ENCODE data around the gene PCDHA8. TPM values are rescaled to one million over a fixed set of nuclear protein-coding genes. Genes with fewer than 3 reads are reported as not detected.
"Not testable (repeated sequence)": the region's sequence is repeated elsewhere in the genome, so short reads cannot be mapped to it uniquely, and the experiment has no call there.

The PCDHA8 gene
- total RNA-seq, 1 donor from 2014 or later, result not detected

- DNase-seq (no peak), ATAC-seq (ENCODE audit: low read depth) (no peak)
- TF ChIP-seq CTCF (IDR thresholded peaks at IDR 0.05), result no peak
- Mint-ChIP-seq H3K9me3 (peaks cover 10% of the 10 kb centered on the region), H3K4me1 (no peaks in the 10 kb centered on the region), H3K27me3 (peaks cover 16% of the 10 kb centered on the region), H3K27ac (no peak within 1 kb of the TSS), H3K36me3 (ENCODE audit: low read depth) (peaks cover 2% of the 10 kb centered on the region), H3K4me3 (no peak within 1 kb of the TSS)
- ChIA-PET POLR2A (no interaction called here), CTCF (no interaction called here)
- intact Hi-C loops (cut with micrococcal nuclease), result no loop called here
Measured at GRCh38 chr5:140827704-140828361, 13.2 kb upstream of the PCDHA8 start, which contains the start of gene PCDHA6. Gene PCDHA6, plus strand, starts transcription at chr5:140827960. Its CDS starts 132 bp downstream, at chr5:140828092.

- intact Hi-C loops (cut with micrococcal nuclease), result no loop called here
- Mint-ChIP-seq H3K27me3 (peaks cover 18% of the 10 kb centered on the region), H3K4me3 (no peak overlapping the region)
Measured at GRCh38 chr5:140828362-140828737, 12.6 kb upstream of the PCDHA8 start.

GRCh38 chr5:140829511-140830501 is 11.2 kb upstream of the PCDHA8 start:
- peaks cover 26% of the 10 kb centered on the region for H3K27me3 Mint-ChIP-seq
- H3K4me1 Mint-ChIP-seq; intact Hi-C loops (cut with micrococcal nuclease); H3K36me3 Mint-ChIP-seq (ENCODE audit: low read depth); POLR2A ChIA-PET; ATAC-seq (ENCODE audit: low read depth); H3K27ac Mint-ChIP-seq; H3K4me3 Mint-ChIP-seq; H3K9me3 Mint-ChIP-seq; DNase-seq; CTCF ChIA-PET: not testable (repeated sequence)

More at GRCh38 chr5:140828362-140828737, 12.6 kb upstream of the PCDHA8 start:
- DNase-seq (no peak), ATAC-seq (ENCODE audit: low read depth) (no peak)
- Mint-ChIP-seq H3K36me3 (ENCODE audit: low read depth) (peaks cover 2% of the 10 kb centered on the region), H3K9me3 (peaks cover 10% of the 10 kb centered on the region), H3K4me1 (no peaks in the 10 kb centered on the region), H3K27ac (no peak overlapping the region)
- TF ChIP-seq CTCF (IDR thresholded peaks at IDR 0.05), result no peak
- ChIA-PET POLR2A (no interaction called here), CTCF (no interaction called here)

- peaks cover 4% of the 10 kb centered on the region for H3K9me3 Mint-ChIP-seq
- DNase-seq (no peak), ATAC-seq (ENCODE audit: low read depth) (no peak)
- no peak within 1 kb of the TSS for H3K4me3 Mint-ChIP-seq
- ChIA-PET CTCF (no interaction called here), POLR2A (no interaction called here)
- no peak within 1 kb of the TSS for H3K27ac Mint-ChIP-seq
- intact Hi-C loops (cut with micrococcal nuclease), result no loop called here
- H3K36me3 Mint-ChIP-seq (ENCODE audit: low read depth), result no peaks in the 10 kb centered on the region
- no peaks in the 10 kb centered on the region for H3K4me1 Mint-ChIP-seq
- no peak for TF ChIP-seq CTCF (IDR thresholded peaks at IDR 0.05)
- peaks cover 14% of the 10 kb centered on the region for H3K27me3 Mint-ChIP-seq
Measured at GRCh38 chr5:140833993-140834392, 7.0 kb upstream of the PCDHA8 start, which contains the start of gene PCDHA7. Gene PCDHA7, plus strand, starts transcription at chr5:140834269. Its CDS starts 115 bp downstream, at chr5:140834384.

- ATAC-seq (ENCODE audit: low read depth); H3K27ac Mint-ChIP-seq; H3K9me3 Mint-ChIP-seq; H3K4me1 Mint-ChIP-seq; H3K36me3 Mint-ChIP-seq (ENCODE audit: low read depth); intact Hi-C loops (cut with micrococcal nuclease); H3K4me3 Mint-ChIP-seq; CTCF ChIA-PET; POLR2A ChIA-PET; DNase-seq: not testable (repeated sequence)
- peaks cover 14% of the 10 kb centered on the region for H3K27me3 Mint-ChIP-seq
Measured at GRCh38 chr5:140834439-140835008, 6.5 kb upstream of the PCDHA8 start.
